Naive thymus-derived CD4-positive, alpha-beta T cell (primary cell): ENCODE measurements around the gene GLT1D1. TPM values are rescaled to one million over a fixed set of nuclear protein-coding genes. Genes with fewer than 3 reads are reported as not detected.

Experiments used
- ATAC-seq: fragments of 150-1000 bp; cut with Tn5 transposase; 2 replicates; pipeline ENCODE4 v1.10.0; 2021; ENCODE audit warnings: mild to moderate bottlenecking, moderate library complexity
- CTCF ChIA-PET: fragments of 350-600 bp; sonication (Branson Sonifier 250); formaldehyde crosslinking; loops from one replicate; lab custom pipeline; 2021; ENCODE audit warnings: antibody characterized with exemption; lab: Charles Lee
- POLR2A ChIA-PET: fragments of 350-600 bp; sonication (Branson Sonifier 250); formaldehyde crosslinking; loops from one replicate; lab custom pipeline; 2021; ENCODE audit warnings: antibody characterized with exemption, inconsistent platforms; lab: Charles Lee
- DNase-seq, 9 donors: peaks; one replicate each; pipeline versions ENCODE4 v3.0.0 to v3.0.0-alpha.2; 2020 to 2022; ENCODE audit warnings: mixed read lengths in 1 of 9
- H3K27ac ChIP-seq: one replicate; pipeline ENCODE4 v1.7.0; 2013; ENCODE audit warnings: mild to moderate bottlenecking, low read depth, low read length, moderate library complexity
- H3K27me3 ChIP-seq, 2 donors: one replicate each; pipeline ENCODE4 v1.7.0; 2013; ENCODE audit warnings: low read length in 2 of 2, mild to moderate bottlenecking in 2 of 2, moderate library complexity in 2 of 2; ENCODE audit not compliant: control insufficient read depth in 2 of 2, insufficient read depth in 2 of 2
- H3K36me3 ChIP-seq, 3 experiments: 1 replicate in 2 of 3; 2 replicates in 1 of 3; pipeline ENCODE4 v1.7.0; 2013; ENCODE audit warnings: low read length in 3 of 3, mild to moderate bottlenecking in 3 of 3, moderate library complexity in 1 of 3; ENCODE audit not compliant: insufficient read depth in 3 of 3, control insufficient read depth in 2 of 3
- H3K4me1 ChIP-seq, 2 donors: one replicate each; pipeline ENCODE4 v1.7.0; 2013; ENCODE audit warnings: low read length in 2 of 2, mild to moderate bottlenecking in 2 of 2, moderate library complexity in 1 of 2; ENCODE audit not compliant: control insufficient read depth in 2 of 2, insufficient read depth in 2 of 2
- H3K4me3 ChIP-seq: 2 replicates; pipeline ENCODE4 v1.7.0; 2013; ENCODE audit warnings: mild to moderate bottlenecking, low read length
- H3K9me3 ChIP-seq, 3 experiments: 1 replicate in 2 of 3; 2 replicates in 1 of 3; pipeline ENCODE4 v1.7.0; 2013; ENCODE audit warnings: low read length in 3 of 3; ENCODE audit not compliant: control insufficient read depth in 2 of 3
- H3K27ac Mint-ChIP-seq, 9 donors: one replicate each; pipeline ENCODE4 v1.8.0; 2020 to 2022; ENCODE audit warnings: mixed read lengths in 9 of 9, mild to moderate bottlenecking in 8 of 9, moderate library complexity in 5 of 9, inconsistent platforms in 2 of 9
- H3K27me3 Mint-ChIP-seq, 5 donors: one replicate each; pipeline ENCODE4 v1.8.0; 2021 to 2022; ENCODE audit warnings: mixed read lengths in 5 of 5, mild to moderate bottlenecking in 1 of 5
- H3K36me3 Mint-ChIP-seq, 5 donors: one replicate each; pipeline ENCODE4 v1.8.0; 2020 to 2022; ENCODE audit warnings: mixed read lengths in 5 of 5, mild to moderate bottlenecking in 3 of 5, inconsistent platforms in 1 of 5
- H3K4me1 Mint-ChIP-seq, 7 donors: one replicate each; pipeline ENCODE4 v1.8.0; 2020 to 2022; ENCODE audit warnings: mixed read lengths in 7 of 7, mild to moderate bottlenecking in 3 of 7, inconsistent platforms in 1 of 7
- H3K4me3 Mint-ChIP-seq, 10 donors: one replicate each; pipeline ENCODE4 v1.8.0; 2020 to 2022; ENCODE audit warnings: mild to moderate bottlenecking in 10 of 10, mixed read lengths in 10 of 10, moderate library complexity in 6 of 10, inconsistent platforms in 2 of 10
- H3K9me3 Mint-ChIP-seq, 11 donors: one replicate each; pipeline ENCODE4 v1.8.0; 2020 to 2022; ENCODE audit warnings: mixed read lengths in 11 of 11, mild to moderate bottlenecking in 4 of 11, inconsistent platforms in 1 of 11, moderate library complexity in 1 of 11
- intact Hi-C, 2 donors: fragments of 100-400 bp; cut with micrococcal nuclease; formaldehyde crosslinking; loops; one replicate each; pipeline ENCODE4 v1.15.1; 2023
- polyA plus RNA-seq, 2 donors: library from polyadenylated mRNA; unstranded; fragments of 300-500 nt; fragmentation: Illumina TruSeq; gene quantifications; one replicate each; pipeline ENCODE4 v1.2.3, GENCODE V29; 2021
- total RNA-seq, 6 experiments: library from RNA in 5 of 6; stranded (reverse) in 5 of 6; gene quantifications; 1 replicate in 5 of 6; 2 replicates in 1 of 6; pipeline ENCODE4 v1.2.3 and lab custom pipeline; 2021 to 2026

Gene GLT1D1
- total and polyA plus RNA-seq, 7 experiments from 2014 or later: 0.11 to 16.9 (median 1.1) TPM; not detected in 3

- Histone ChIP-seq H3K27ac (no peak overlapping the region), H3K36me3 (no peaks in the 10 kb centered on the region), H3K9me3 (no peaks in the 10 kb centered on the region), H3K4me1 (no peaks in the 10 kb centered on the region), H3K27me3 (no peaks in the 10 kb centered on the region), H3K4me3 (no peak overlapping the region)
- H3K4me3 Mint-ChIP-seq: no peak overlapping the region
- no peaks in the 10 kb centered on the region for H3K36me3 Mint-ChIP-seq
- peaks cover 0 to 25% (median 0%) of the 10 kb centered on the region in 5 donors for H3K27me3 Mint-ChIP-seq
- DNase-seq (no peak), ATAC-seq (no peak)
- ChIA-PET CTCF (interaction anchor here (0.6 kb wide), 1 partner anchor 13 kb away, joined by 3 read pairs; no protein-coding TSS in a partner anchor), POLR2A (no interaction called here)
- intact Hi-C loops: no loop called here
- peaks cover 0 to 7% (median 0%) of the 10 kb centered on the region in 11 donors for H3K9me3 Mint-ChIP-seq
- H3K27ac Mint-ChIP-seq: no peak overlapping the region
- peaks cover 5 to 10% (median 6%) of the 10 kb centered on the region in 7 donors for H3K4me1 Mint-ChIP-seq
These were observed 79.2 kb downstream of the GLT1D1 start for GRCh38 chr12:128932521-128932920.

- peak in 2 of 9 donors; percentile 6 to 55 for DNase-seq
- no peak overlapping the region for H3K4me3 ChIP-seq
- no peak for ATAC-seq
- ChIA-PET CTCF (no interaction called here), POLR2A (no interaction called here)
- no peaks in the 10 kb centered on the region for H3K36me3 Mint-ChIP-seq
- no peaks in the 10 kb centered on the region for H3K36me3 ChIP-seq
- H3K4me1 ChIP-seq: no peaks in the 10 kb centered on the region
- H3K27me3 ChIP-seq: no peaks in the 10 kb centered on the region
- peaks cover 5 to 10% (median 6%) of the 10 kb centered on the region in 7 donors for H3K4me1 Mint-ChIP-seq
- no peak overlapping the region for H3K27ac ChIP-seq
- H3K27me3 Mint-ChIP-seq: peaks cover 0 to 25% (median 0%) of the 10 kb centered on the region in 5 donors
- H3K9me3 ChIP-seq: no peaks in the 10 kb centered on the region
- intact Hi-C loops: no loop called here
- H3K27ac Mint-ChIP-seq: peak overlapping the region in 1 of 9 donors; percentile 33
- no peak overlapping the region for H3K4me3 Mint-ChIP-seq
- peaks cover 0 to 7% (median 0%) of the 10 kb centered on the region in 11 donors for H3K9me3 Mint-ChIP-seq
These were observed 79.8 kb downstream of the GLT1D1 start for GRCh38 chr12:128933039-128933438.

- H3K27ac ChIP-seq: no peak overlapping the region
These were observed 80.6 kb downstream of the GLT1D1 start for GRCh38 chr12:128933926-128934325.

GRCh38 chr12:128938886-128939285 lies 85.6 kb downstream of the GLT1D1 start:
- Histone ChIP-seq H3K9me3 (no peaks in the 10 kb centered on the region), H3K36me3 (no peaks in the 10 kb centered on the region), H3K4me3 (no peak overlapping the region), H3K27ac (no peak overlapping the region), H3K27me3 (no peaks in the 10 kb centered on the region), H3K4me1 (no peaks in the 10 kb centered on the region)
- DNase-seq: no peak
- Mint-ChIP-seq H3K27me3 (peaks cover 0 to 6% (median 2%) of the 10 kb centered on the region in 5 donors), H3K4me3 (no peak overlapping the region), H3K9me3 (peaks cover 0 to 3% (median 0%) of the 10 kb centered on the region in 11 donors), H3K27ac (no peak overlapping the region), H3K36me3 (no peaks in the 10 kb centered on the region), H3K4me1 (no peaks in the 10 kb centered on the region)
- ATAC-seq: no peak
- intact Hi-C loops: no loop called here
- CTCF ChIA-PET: no interaction called here
- POLR2A ChIA-PET: no interaction called here

More at GRCh38 chr12:128933926-128934325, 80.6 kb downstream of the GLT1D1 start:
- no peaks in the 10 kb centered on the region for H3K27me3 ChIP-seq
- Mint-ChIP-seq H3K4me1 (peaks cover 5 to 10% (median 6%) of the 10 kb centered on the region in 7 donors), H3K27me3 (peaks cover 0 to 25% (median 0%) of the 10 kb centered on the region in 5 donors), H3K27ac (peak overlapping the region in 1 of 9 donors; percentile 8), H3K9me3 (peaks cover 0 to 7% (median 0%) of the 10 kb centered on the region in 11 donors), H3K36me3 (no peaks in the 10 kb centered on the region), H3K4me3 (no peak overlapping the region)
- H3K36me3 ChIP-seq: no peaks in the 10 kb centered on the region
- H3K9me3 ChIP-seq: no peaks in the 10 kb centered on the region
- ATAC-seq (no peak), DNase-seq (no peak)
- ChIA-PET CTCF (no interaction called here), POLR2A (no interaction called here)
- no peaks in the 10 kb centered on the region for H3K4me1 ChIP-seq
- intact Hi-C loops: no loop called here
- H3K4me3 ChIP-seq: no peak overlapping the region

GRCh38 chr12:128940090-128940888 lies 87.0 kb downstream of the GLT1D1 start:
- no peaks in the 10 kb centered on the region for H3K36me3 ChIP-seq
- intact Hi-C loops: no loop called here
- Mint-ChIP-seq H3K27me3 (peaks cover 0 to 4% (median 0%) of the 10 kb centered on the region in 5 donors), H3K4me3 (no peak overlapping the region), H3K36me3 (no peaks in the 10 kb centered on the region), H3K9me3 (peaks cover 0 to 3% (median 0%) of the 10 kb centered on the region in 11 donors), H3K27ac (no peak overlapping the region), H3K4me1 (no peaks in the 10 kb centered on the region)
- H3K4me3 ChIP-seq: no peak overlapping the region
- ATAC-seq (no peak), DNase-seq (no peak)
- H3K27me3 ChIP-seq: no peaks in the 10 kb centered on the region
- H3K27ac ChIP-seq: no peak overlapping the region
- H3K9me3 ChIP-seq: no peaks in the 10 kb centered on the region
- no peaks in the 10 kb centered on the region for H3K4me1 ChIP-seq
- ChIA-PET POLR2A (no interaction called here), CTCF (no interaction called here)

GRCh38 chr12:128940974-128941373 lies 87.7 kb downstream of the GLT1D1 start:
- DNase-seq: no peak
- Histone ChIP-seq H3K27ac (no peak overlapping the region), H3K4me1 (no peaks in the 10 kb centered on the region), H3K4me3 (no peak overlapping the region), H3K36me3 (no peaks in the 10 kb centered on the region), H3K27me3 (no peaks in the 10 kb centered on the region), H3K9me3 (no peaks in the 10 kb centered on the region)
- ChIA-PET POLR2A (no interaction called here), CTCF (no interaction called here)
- intact Hi-C loops: no loop called here
- Mint-ChIP-seq H3K4me1 (no peaks in the 10 kb centered on the region), H3K9me3 (peaks cover 0 to 3% (median 0%) of the 10 kb centered on the region in 11 donors), H3K27me3 (peaks cover 0 to 4% (median 0%) of the 10 kb centered on the region in 5 donors), H3K27ac (no peak overlapping the region), H3K4me3 (no peak overlapping the region), H3K36me3 (no peaks in the 10 kb centered on the region)
- no peak for ATAC-seq
